K562 (cell line): ENCODE data around the gene ELOF1. TPM values are rescaled to one million over a fixed set of nuclear protein-coding genes. Genes with fewer than 3 reads are reported as not detected.

Experiments used
- ATAC-seq: fragments of 200-7000 bp; cut with Tn5 transposase; 3 replicates; pipeline ENCODE4 v1.9.1; 2020; ENCODE audit warnings: moderate library complexity
- BruUV-seq: library from RNA; stranded (reverse); fragments of 400-500 nt; replicated peaks from 2 replicates; lab custom pipeline; 2021; lab: Mats Ljungman, UMichigan
- CTCF ChIA-PET: fragments of 300-600 bp; formaldehyde crosslinking; extraction: SDS; loops from one replicate; lab custom pipeline; 2021; ENCODE audit warnings: low intra/inter-chr PET ratio; lab: Yijun Ruan, JAX
- POLR2A ChIA-PET: fragments of 300-600, 350-650 bp; sonication (Branson Sonifier 250); formaldehyde crosslinking; extraction: SDS; loops from one replicate; lab custom pipeline; 2021; ENCODE audit warnings: antibody characterized with exemption, inconsistent platforms; lab: Yijun Ruan, JAX
- DNase-seq, 4 experiments: peaks; one replicate each; pipeline versions ENCODE4 v3.0.0 to v3.0.0-alpha.2; 2011 to 2018; ENCODE audit warnings: low spot score in 3 of 4, mixed read lengths in 3 of 4; ENCODE audit errors: extremely low read depth in 1 of 4
- FAIRE-seq: peaks from 2 replicates; lab custom pipeline; 2011; peaks lifted over from hg19 to GRCh38; lab: Jason Lieb, UNC
- H2AFZ ChIP-seq: 2 replicates; pipeline ENCODE4 v1.6.0; 2011; ENCODE audit warnings: low read depth, low read length, control low read depth, inconsistent platforms
- H3K27ac ChIP-seq: fragments of 200-600 bp; 3 replicates; pipeline ENCODE4 v1.8.0; 2011; ENCODE audit warnings: low read depth, mild to moderate bottlenecking, control low read depth, inconsistent platforms, low read length, moderate library complexity, mixed read lengths; ENCODE audit errors: extremely low read depth
- H3K27me3 ChIP-seq, 2 experiments: fragments of 300-600 bp in 1 of 2; 2 replicates in 1 of 2; 3 replicates in 1 of 2; pipeline versions ENCODE4 v1.6.0 to v1.8.0; 2011; ENCODE audit warnings: inconsistent platforms in 2 of 2, low read length in 2 of 2, mild to moderate bottlenecking in 1 of 2, mixed read lengths in 1 of 2, moderate library complexity in 1 of 2; ENCODE audit not compliant: control insufficient read depth in 2 of 2, insufficient read depth in 2 of 2
- H3K36me3 ChIP-seq: fragments of 300-600 bp; 3 replicates; pipeline ENCODE4 v1.8.0; 2011; ENCODE audit warnings: mild to moderate bottlenecking, low read length, inconsistent platforms; ENCODE audit not compliant: control insufficient read depth, insufficient read depth
- H3K4me1 ChIP-seq, 2 experiments: fragments of 200-600 bp in 1 of 2; replicated peaks in 1 of 2; 2 replicates in 1 of 2; 3 replicates in 1 of 2; pipeline versions ENCODE4 v1.5.1 to v1.8.0; 2011; ENCODE audit warnings: inconsistent platforms in 2 of 2, low read length in 2 of 2, mild to moderate bottlenecking in 1 of 2, mixed read lengths in 1 of 2, moderate library complexity in 1 of 2; ENCODE audit not compliant: control insufficient read depth in 2 of 2, insufficient read depth in 2 of 2
- H3K4me2 ChIP-seq: 2 replicates; pipeline ENCODE4 v1.6.1; 2011; ENCODE audit warnings: low read length, control low read depth, inconsistent platforms, mixed read lengths; ENCODE audit not compliant: insufficient read depth
- H3K4me3 ChIP-seq: fragments of 200-600 bp; sonication (generic), shearing (Covaris generic); 2 replicates; pipeline ENCODE4 v1.5.1; 2016; ENCODE audit warnings: control low read depth, inconsistent platforms
- H3K79me2 ChIP-seq: fragments of 200-600 bp; 3 replicates; pipeline ENCODE4 v1.8.0; 2011; ENCODE audit warnings: low read length, inconsistent platforms; ENCODE audit not compliant: control insufficient read depth, insufficient read depth
- H3K9ac ChIP-seq, 2 experiments: 2 replicates each; pipeline versions ENCODE4 v1.6.0 to v1.6.1; 2011; ENCODE audit warnings: low read depth in 2 of 2, low read length in 2 of 2, control low read depth in 1 of 2, inconsistent platforms in 1 of 2, mild to moderate bottlenecking in 1 of 2, mixed read lengths in 1 of 2; ENCODE audit not compliant: insufficient read depth in 1 of 2
- H3K9me1 ChIP-seq: one replicate; pipeline ENCODE4 v1.6.0; 2011; ENCODE audit warnings: inconsistent platforms, mild to moderate bottlenecking, low read length, moderate library complexity; ENCODE audit not compliant: control insufficient read depth, insufficient read depth
- H3K9me3 ChIP-seq: replicated peaks from 2 replicates; pipeline ENCODE4 v1.5.1; 2011; ENCODE audit warnings: low read depth, low read length, inconsistent platforms; ENCODE audit not compliant: control insufficient read depth, insufficient read depth
- H4K20me1 ChIP-seq: replicated peaks from 2 replicates; pipeline ENCODE4 v1.6.1; 2011; ENCODE audit warnings: low read length, inconsistent platforms, mixed read lengths; ENCODE audit not compliant: control insufficient read depth, insufficient read depth
- ARNT ChIP-seq, 2 experiments: fragments of 450-650 bp; IDR thresholded peaks; 2 replicates each; pipeline ENCODE4 v1.6.1; 2016; ENCODE audit warnings: mild to moderate bottlenecking in 1 of 2
- C11orf30 ChIP-seq: fragments of 450-650 bp; IDR thresholded peaks from 2 replicates; pipeline ENCODE4 v1.6.1; 2016; ENCODE audit warnings: low read depth, mild to moderate bottlenecking
- CBX3 ChIP-seq, 2 experiments: IDR thresholded peaks; 1 replicate in 1 of 2; 2 replicates in 1 of 2; pipeline ENCODE4 v1.6.1; 2012; ENCODE audit warnings: inconsistent platforms in 2 of 2, low read length in 2 of 2, borderline replicate concordance in 1 of 2, control low read depth in 1 of 2
- CHD4 ChIP-seq: fragments of 200-600 bp; sonication (generic); IDR thresholded peaks from 3 replicates; pipeline ENCODE4 v1.6.1; 2012; ENCODE audit warnings: low read depth, mild to moderate bottlenecking, mixed read lengths, low read length, inconsistent platforms; ENCODE audit not compliant: insufficient read depth, insufficient replicate concordance, poor library complexity, severe bottlenecking
- DACH1 ChIP-seq: fragments of 450-650 bp; IDR thresholded peaks from 2 replicates; pipeline ENCODE4 v1.6.1; 2018; ENCODE audit not compliant: partially characterized antibody
- E2F3 ChIP-seq: fragments of 250-450 bp; sonication (Bioruptor Pico); IDR thresholded peaks from 2 replicates; pipeline ENCODE4 v1.4.0; 2020; ENCODE audit warnings: mild to moderate bottlenecking
- FOXJ2 ChIP-seq: fragments of 200-800 bp; sonication (Bioruptor generic); IDR thresholded peaks from 2 replicates; pipeline ENCODE4 v1.6.1; 2016; ENCODE audit warnings: missing genetic modification characterization, missing compliant biosample characterization
- HDAC1 ChIP-seq, 2 experiments: fragments of 450-650 bp; IDR thresholded peaks; 2 replicates each; pipeline ENCODE4 v1.6.1; 2016 to 2017; ENCODE audit warnings: inconsistent platforms in 1 of 2, mild to moderate bottlenecking in 1 of 2, moderate library complexity in 1 of 2
- KAT8 ChIP-seq: fragments of 450-650 bp; IDR thresholded peaks from 2 replicates; pipeline ENCODE4 v1.6.1; 2016; ENCODE audit warnings: low read depth, mild to moderate bottlenecking
- MEF2D ChIP-seq: conservative IDR thresholded peaks from 2 replicates; pipeline ENCODE4 v1.6.1; 2016; ENCODE audit warnings: low read depth, missing genetic modification characterization, missing compliant biosample characterization
- NCOA6 ChIP-seq: fragments of 450-650 bp; IDR thresholded peaks from 2 replicates; pipeline ENCODE4 v1.6.1; 2017; ENCODE audit warnings: mild to moderate bottlenecking
- NFRKB ChIP-seq: fragments of 450-650 bp; IDR thresholded peaks from 2 replicates; pipeline ENCODE4 v1.6.1; 2016; ENCODE audit warnings: low read depth
- NR1H2 ChIP-seq: sonication (generic); formaldehyde crosslinking; IDR thresholded peaks from 2 replicates; pipeline ENCODE4 v1.4.0; 2020; ENCODE audit warnings: mild to moderate bottlenecking, missing genetic modification reagents
- PTBP1 ChIP-seq: fragments of 200-400 bp; formaldehyde crosslinking; IDR thresholded peaks from 2 replicates; pipeline ENCODE4 v1.6.1; 2017; ENCODE audit warnings: low read depth, low read length
- RBFOX2 ChIP-seq: fragments of 200-400 bp; formaldehyde crosslinking; IDR thresholded peaks from 2 replicates; pipeline ENCODE4 v1.6.1; 2017; ENCODE audit warnings: low read depth, mild to moderate bottlenecking, low read length, moderate library complexity
- RBM25 ChIP-seq: fragments of 200-400 bp; formaldehyde crosslinking; IDR thresholded peaks from 2 replicates; pipeline ENCODE4 v1.6.1; 2018; ENCODE audit warnings: low read length, low read depth, moderate library complexity; ENCODE audit not compliant: severe bottlenecking
- RCOR1 ChIP-seq, 2 experiments: IDR thresholded peaks; 2 replicates each; pipeline ENCODE4 v1.6.1; 2012; ENCODE audit warnings: low read depth in 2 of 2, low read length in 2 of 2, borderline replicate concordance in 1 of 2, improper control_type of control experiment in 1 of 2
- STAT5A ChIP-seq: IDR thresholded peaks from 2 replicates; pipeline ENCODE4 v1.6.1; 2012; ENCODE audit warnings: low read length, inconsistent platforms, borderline replicate concordance
- TRIM28 ChIP-seq: fragments of 450-650 bp; IDR thresholded peaks from 2 replicates; pipeline ENCODE4 v1.6.1; 2017
- TSC22D4 ChIP-seq: fragments of 450-650 bp; IDR thresholded peaks from 2 replicates; pipeline ENCODE4 v1.6.1; 2016; ENCODE audit warnings: missing genetic modification characterization, missing biosample characterization, control low read depth
- ZNF121 ChIP-seq: sonication (generic); formaldehyde crosslinking; conservative IDR thresholded peaks from 2 replicates; pipeline ENCODE4 v1.8.0; 2022; ENCODE audit warnings: missing genetic modification reagents
- ZNF24 ChIP-seq: fragments of 450-650 bp; IDR thresholded peaks from 2 replicates; pipeline ENCODE4 v1.6.1; 2016
- WGBS: fragments of 100-300 bp; shearing (Covaris generic); methylation state at CpG from one replicate; pipeline ENCODE4 v1.1.6; 2016; ENCODE audit warnings: low coverage, mixed read lengths; ENCODE audit not compliant: insufficient coverage; ENCODE audit errors: missing lambda C conversion rate; 5-methylcytosine and 5-hydroxymethylcytosine counted together
- in situ Hi-C: fragments of 300-500 bp; cut with MboI; formaldehyde crosslinking; loops from 4 replicates; pipeline ENCODE4 v1.15.0; 2018; ENCODE audit warnings: inconsistent platforms, mixed read lengths
- intact Hi-C: fragments of 100-400 bp; cut with micrococcal nuclease; formaldehyde crosslinking; loops from 2 replicates; pipeline ENCODE4 v1.14.2; 2022
- polyA plus RNA-seq, 8 experiments: library from polyadenylated mRNA; depleted of rRNA in 4 of 8; stranded (reverse) in 5 of 8; unstranded in 3 of 8; fragments of >200 nt; fragmentation: Nextera tagmentation in 2 of 8; fragmentation: Illumina TruSeq in 1 of 8; extraction: Ambion mirVana in 2 of 8; extraction: Trizol in 1 of 8; gene quantifications; 2 replicates each; pipeline versions ENCODE4 v1.2.1 to v1.2.3, GENCODE V29; 2011 to 2014; ENCODE audit warnings: inconsistent platforms in 1 of 8, missing spikeins in 1 of 8
- total RNA-seq, 7 experiments: library from RNA; depleted of rRNA in 6 of 7; stranded (reverse); fragments of >200 nt in 6 of 7; fragmentation: Illumina TruSeq in 2 of 7; extraction: Trizol in 2 of 7; gene quantifications; 2 replicates each; pipeline versions ENCODE4 v1.2.1 to v1.2.3, GENCODE V29; 2011 to 2021; ENCODE audit warnings: low replicate concordance in 1 of 7
- TF ChIP-seq, protein P1 (sequence below): fragments of 200-800 bp; sonication (Bioruptor generic); IDR thresholded peaks from 2 replicates; pipeline ENCODE4 v1.6.1; 2017; ENCODE audit warnings: missing genetic modification characterization, missing compliant biosample characterization

Gene ELOF1
- total and polyA plus RNA-seq, 9 of the 15 experiments (the other 6 are each of a cell fraction or from before 2014, with no cell fraction given): 16.7 to 147 (median 74.2) TPM

- 0 out of 2 replicates have a peak, but pooled peaks have one; percentile 25 for TF ChIP-seq ZNF121
- TF ChIP-seq NFRKB: no peak
- TF ChIP-seq RBFOX2: no peak
- TF ChIP-seq STAT5A: no peak
Measured at GRCh38 chr19:11547929-11548700, 10.9 kb downstream of the ELOF1 start (continued).

DNA sequence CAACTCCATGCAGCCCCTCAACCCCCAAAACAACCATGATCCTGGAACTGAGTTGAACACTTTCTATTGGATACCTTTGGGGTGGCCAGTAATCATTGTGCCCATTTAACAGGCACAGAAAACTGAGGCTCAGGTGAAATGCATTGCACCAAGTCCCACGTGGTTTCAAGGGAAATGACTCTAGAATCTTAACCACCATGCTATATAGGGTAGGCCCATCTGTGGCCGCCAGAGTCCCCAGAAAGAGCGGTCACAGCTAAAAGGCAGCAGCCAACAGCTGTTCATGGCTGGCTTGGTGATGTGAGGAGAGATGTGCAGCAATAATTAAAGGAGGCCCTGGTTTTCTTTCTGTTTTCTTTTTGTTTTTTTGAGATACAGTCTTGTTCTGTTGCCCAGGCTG, 17.8 kb downstream of the ELOF1 start:
- ATAC-seq (no peak), FAIRE-seq (no peak), DNase-seq (no peak)
- H3K9me3 ChIP-seq: no peaks in the 10 kb centered on the region
- intact Hi-C loops (no loop called here), in situ Hi-C loops (no loop called here)
- POLR2A ChIA-PET: interaction anchor here (0.6 kb wide), 2 partner anchors 68 to 629 kb away, joined by 3 to 4 read pairs; no protein-coding TSS in a partner anchor
- no peak overlapping the region for H3K4me3 ChIP-seq
- H4K20me1 ChIP-seq: no peaks in the 10 kb centered on the region
- H3K4me1 ChIP-seq: peaks cover 22 to 34% of the 10 kb centered on the region in 2 experiments; a peak in 4 of 5 replicates
- WGBS: 35% methylated on average over 3 of the region's 3 CpGs
- no peaks in the 10 kb centered on the region for H3K79me2 ChIP-seq
- no TSS peak for BruUV-seq
- no peak overlapping the region for H3K9ac ChIP-seq
- no peak overlapping the region for H3K27ac ChIP-seq
- no peaks in the 10 kb centered on the region for H3K36me3 ChIP-seq
- no peaks in the 10 kb centered on the region for H3K9me1 ChIP-seq
- CTCF ChIA-PET: no interaction called here
- H3K4me2 ChIP-seq: no peak overlapping the region
- H3K27me3 ChIP-seq: no peaks in the 10 kb centered on the region
- H2AFZ ChIP-seq: no peak overlapping the region
- TF ChIP-seq TSC22D4: no peak
- TF ChIP-seq NCOA6: no peak
- peak; percentile 97 for TF ChIP-seq RBM25
- peak; percentile 22 to 31; a peak in 1 of 4 replicates for TF ChIP-seq HDAC1 (IDR thresholded peaks at IDR 0.05)
- no peak for TF ChIP-seq MEF2D (tag)
- peak; percentile 89 for TF ChIP-seq PTBP1
- peak; percentile 76 for TF ChIP-seq CHD4
- TF ChIP-seq TRIM28: no peak
- peak; percentile 71 to 76; a peak in 3 of 4 replicates for TF ChIP-seq RCOR1 (IDR thresholded peaks at IDR 0.05; ENCODE audit: borderline replicate concordance in 1 of 2, low read depth in 2 of 2, low read length in 2 of 2)
- no peak for TF ChIP-seq E2F3 (CRISPR knock-in tag)
- no peak for TF ChIP-seq C11orf30
- TF ChIP-seq ZNF24: peak; percentile 32; the same call in 1 of the 2 replicates
- no peak for TF ChIP-seq KAT8
- peak in 1 of 2 experiments; percentile 71; a peak in 2 of 3 replicates for TF ChIP-seq CBX3 (IDR thresholded peaks at IDR 0.05; ENCODE audit: borderline replicate concordance in 1 of 2, low read length in 2 of 2)
- no peak for TF ChIP-seq FOXJ2 (tag)
- no peak for TF ChIP-seq NR1H2 (CRISPR knock-in tag)
- TF ChIP-seq DACH1: peak; percentile 51
- TF ChIP-seq, protein P1, sequence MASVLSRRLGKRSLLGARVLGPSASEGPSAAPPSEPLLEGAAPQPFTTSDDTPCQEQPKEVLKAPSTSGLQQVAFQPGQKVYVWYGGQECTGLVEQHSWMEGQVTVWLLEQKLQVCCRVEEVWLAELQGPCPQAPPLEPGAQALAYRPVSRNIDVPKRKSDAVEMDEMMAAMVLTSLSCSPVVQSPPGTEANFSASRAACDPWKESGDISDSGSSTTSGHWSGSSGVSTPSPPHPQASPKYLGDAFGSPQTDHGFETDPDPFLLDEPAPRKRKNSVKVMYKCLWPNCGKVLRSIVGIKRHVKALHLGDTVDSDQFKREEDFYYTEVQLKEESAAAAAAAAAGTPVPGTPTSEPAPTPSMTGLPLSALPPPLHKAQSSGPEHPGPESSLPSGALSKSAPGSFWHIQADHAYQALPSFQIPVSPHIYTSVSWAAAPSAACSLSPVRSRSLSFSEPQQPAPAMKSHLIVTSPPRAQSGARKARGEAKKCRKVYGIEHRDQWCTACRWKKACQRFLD (CRISPR knock-in tag): no peak
- no peak for TF ChIP-seq ARNT (IDR thresholded peaks at IDR 0.05)
